K562 (cell line): Measurements from ENCODE around the gene CPNE9. TPM values are rescaled to one million over a fixed set of nuclear protein-coding genes. Genes with fewer than 3 reads are reported as not detected.
A peak's percentile ranks its signal among the peaks of the same experiment; 100 is the strongest.

Source experiments
- ATAC-seq: fragments of 200-7000 bp; cut with Tn5 transposase; 3 replicates; pipeline ENCODE4 v1.9.1; 2020; ENCODE audit warnings: moderate library complexity
- BruUV-seq: library from RNA; stranded (reverse); fragments of 400-500 nt; replicated peaks from 2 replicates; lab custom pipeline; 2021; lab: Mats Ljungman, UMichigan
- CTCF ChIA-PET: fragments of 300-600 bp; formaldehyde crosslinking; extraction: SDS; loops from one replicate; lab custom pipeline; 2021; ENCODE audit warnings: low intra/inter-chr PET ratio; lab: Yijun Ruan, JAX
- POLR2A ChIA-PET: fragments of 300-600, 350-650 bp; sonication (Branson Sonifier 250); formaldehyde crosslinking; extraction: SDS; loops from one replicate; lab custom pipeline; 2021; ENCODE audit warnings: antibody characterized with exemption, inconsistent platforms; lab: Yijun Ruan, JAX
- DNase-seq, 4 experiments: peaks; one replicate each; pipeline versions ENCODE4 v3.0.0 to v3.0.0-alpha.2; 2011 to 2018; ENCODE audit warnings: low spot score in 3 of 4, mixed read lengths in 3 of 4; ENCODE audit errors: extremely low read depth in 1 of 4
- FAIRE-seq: peaks from 2 replicates; lab custom pipeline; 2011; peaks lifted over from hg19 to GRCh38; lab: Jason Lieb, UNC
- H2AFZ ChIP-seq: 2 replicates; pipeline ENCODE4 v1.6.0; 2011; ENCODE audit warnings: low read depth, low read length, control low read depth, inconsistent platforms
- H3K27ac ChIP-seq: fragments of 200-600 bp; 3 replicates; pipeline ENCODE4 v1.8.0; 2011; ENCODE audit warnings: low read depth, mild to moderate bottlenecking, control low read depth, inconsistent platforms, low read length, moderate library complexity, mixed read lengths; ENCODE audit errors: extremely low read depth
- H3K27me3 ChIP-seq, 2 experiments: fragments of 300-600 bp in 1 of 2; 2 replicates in 1 of 2; 3 replicates in 1 of 2; pipeline versions ENCODE4 v1.6.0 to v1.8.0; 2011; ENCODE audit warnings: inconsistent platforms in 2 of 2, low read length in 2 of 2, mild to moderate bottlenecking in 1 of 2, mixed read lengths in 1 of 2, moderate library complexity in 1 of 2; ENCODE audit not compliant: control insufficient read depth in 2 of 2, insufficient read depth in 2 of 2
- H3K36me3 ChIP-seq: fragments of 300-600 bp; 3 replicates; pipeline ENCODE4 v1.8.0; 2011; ENCODE audit warnings: mild to moderate bottlenecking, low read length, inconsistent platforms; ENCODE audit not compliant: control insufficient read depth, insufficient read depth
- H3K4me1 ChIP-seq, 2 experiments: fragments of 200-600 bp in 1 of 2; replicated peaks in 1 of 2; 2 replicates in 1 of 2; 3 replicates in 1 of 2; pipeline versions ENCODE4 v1.5.1 to v1.8.0; 2011; ENCODE audit warnings: inconsistent platforms in 2 of 2, low read length in 2 of 2, mild to moderate bottlenecking in 1 of 2, mixed read lengths in 1 of 2, moderate library complexity in 1 of 2; ENCODE audit not compliant: control insufficient read depth in 2 of 2, insufficient read depth in 2 of 2
- H3K4me2 ChIP-seq: 2 replicates; pipeline ENCODE4 v1.6.1; 2011; ENCODE audit warnings: low read length, control low read depth, inconsistent platforms, mixed read lengths; ENCODE audit not compliant: insufficient read depth
- H3K4me3 ChIP-seq: fragments of 200-600 bp; sonication (generic), shearing (Covaris generic); 2 replicates; pipeline ENCODE4 v1.5.1; 2016; ENCODE audit warnings: control low read depth, inconsistent platforms
- H3K79me2 ChIP-seq: fragments of 200-600 bp; 3 replicates; pipeline ENCODE4 v1.8.0; 2011; ENCODE audit warnings: low read length, inconsistent platforms; ENCODE audit not compliant: control insufficient read depth, insufficient read depth
- H3K9ac ChIP-seq, 2 experiments: 2 replicates each; pipeline versions ENCODE4 v1.6.0 to v1.6.1; 2011; ENCODE audit warnings: low read depth in 2 of 2, low read length in 2 of 2, control low read depth in 1 of 2, inconsistent platforms in 1 of 2, mild to moderate bottlenecking in 1 of 2, mixed read lengths in 1 of 2; ENCODE audit not compliant: insufficient read depth in 1 of 2
- H3K9me1 ChIP-seq: one replicate; pipeline ENCODE4 v1.6.0; 2011; ENCODE audit warnings: inconsistent platforms, mild to moderate bottlenecking, low read length, moderate library complexity; ENCODE audit not compliant: control insufficient read depth, insufficient read depth
- H3K9me3 ChIP-seq: replicated peaks from 2 replicates; pipeline ENCODE4 v1.5.1; 2011; ENCODE audit warnings: low read depth, low read length, inconsistent platforms; ENCODE audit not compliant: control insufficient read depth, insufficient read depth
- H4K20me1 ChIP-seq: replicated peaks from 2 replicates; pipeline ENCODE4 v1.6.1; 2011; ENCODE audit warnings: low read length, inconsistent platforms, mixed read lengths; ENCODE audit not compliant: control insufficient read depth, insufficient read depth
- GMEB1 ChIP-seq: fragments of 250-450 bp; sonication (Bioruptor Pico); IDR thresholded peaks from 2 replicates; pipeline ENCODE4 v1.4.0; 2020; ENCODE audit warnings: mild to moderate bottlenecking
- IRF2 ChIP-seq: sonication (generic); formaldehyde crosslinking; IDR thresholded peaks from 2 replicates; pipeline ENCODE4 v1.8.1; 2022; ENCODE audit warnings: mild to moderate bottlenecking, missing genetic modification reagents
- PTTG1 ChIP-seq: fragments of 450-650 bp; IDR thresholded peaks from 2 replicates; pipeline ENCODE4 v1.6.1; 2016; ENCODE audit warnings: low read depth, mild to moderate bottlenecking, missing genetic modification characterization, missing compliant biosample characterization
- ZNF592 ChIP-seq: fragments of 450-650 bp; IDR thresholded peaks from 2 replicates; pipeline ENCODE4 v1.6.1; 2017; ENCODE audit warnings: antibody characterized with exemption, mild to moderate bottlenecking
- WGBS: fragments of 100-300 bp; shearing (Covaris generic); methylation state at CpG from one replicate; pipeline ENCODE4 v1.1.6; 2016; ENCODE audit warnings: low coverage, mixed read lengths; ENCODE audit not compliant: insufficient coverage; ENCODE audit errors: missing lambda C conversion rate; 5-methylcytosine and 5-hydroxymethylcytosine counted together
- in situ Hi-C: fragments of 300-500 bp; cut with MboI; formaldehyde crosslinking; loops from 4 replicates; pipeline ENCODE4 v1.15.0; 2018; ENCODE audit warnings: inconsistent platforms, mixed read lengths
- intact Hi-C: fragments of 100-400 bp; cut with micrococcal nuclease; formaldehyde crosslinking; loops from 2 replicates; pipeline ENCODE4 v1.14.2; 2022
- polyA plus RNA-seq, 8 experiments: library from polyadenylated mRNA; depleted of rRNA in 4 of 8; stranded (reverse) in 5 of 8; unstranded in 3 of 8; fragments of >200 nt; fragmentation: Nextera tagmentation in 2 of 8; fragmentation: Illumina TruSeq in 1 of 8; extraction: Ambion mirVana in 2 of 8; extraction: Trizol in 1 of 8; gene quantifications; 2 replicates each; pipeline versions ENCODE4 v1.2.1 to v1.2.3, GENCODE V29; 2011 to 2014; ENCODE audit warnings: inconsistent platforms in 1 of 8, missing spikeins in 1 of 8
- total RNA-seq, 7 experiments: library from RNA; depleted of rRNA in 6 of 7; stranded (reverse); fragments of >200 nt in 6 of 7; fragmentation: Illumina TruSeq in 2 of 7; extraction: Trizol in 2 of 7; gene quantifications; 2 replicates each; pipeline versions ENCODE4 v1.2.1 to v1.2.3, GENCODE V29; 2011 to 2021; ENCODE audit warnings: low replicate concordance in 1 of 7
- TF ChIP-seq, protein P1 (sequence below): fragments of 450-650 bp; formaldehyde crosslinking; IDR thresholded peaks from 2 replicates; pipeline ENCODE4 v1.4.0; 2020; ENCODE audit warnings: mild to moderate bottlenecking
- TF ChIP-seq, protein P2 (sequence below), 2 experiments: fragments of 450-650 bp; IDR thresholded peaks; 2 replicates each; pipeline ENCODE4 v1.6.1; 2016; ENCODE audit warnings: mild to moderate bottlenecking in 2 of 2, borderline replicate concordance in 1 of 2, low read depth in 1 of 2, moderate library complexity in 1 of 2

CPNE9 gene
- total and polyA plus RNA-seq, 9 of the 15 experiments (the other 6 are each of a cell fraction or from before 2014, with no cell fraction given), result 0.22 to 0.56 (median 0.29) TPM; not detected in 3

GRCh38 chr3:9669277-9669676 is 34.4 kb upstream of the CPNE9 start:
- DNase-seq, result no peak
- no peaks in the 10 kb centered on the region for H3K4me1 ChIP-seq
- H3K27ac ChIP-seq, result no peak overlapping the region
- H3K9ac ChIP-seq, result peak overlapping the region in 1 of 2 experiments; percentile 72; a peak in 2 of 4 replicates
- in situ Hi-C loops (no loop called here), intact Hi-C loops (no loop called here)
- no peaks in the 10 kb centered on the region for H4K20me1 ChIP-seq
- peaks cover 10% of the 10 kb centered on the region for H3K9me1 ChIP-seq
- no TSS peak for BruUV-seq
- no peak for FAIRE-seq
- peaks cover 90% of the 10 kb centered on the region for H3K36me3 ChIP-seq
- H3K9me3 ChIP-seq, result no peaks in the 10 kb centered on the region
- ATAC-seq, result no peak
- no peak overlapping the region for H3K4me2 ChIP-seq
- H3K79me2 ChIP-seq, result no peaks in the 10 kb centered on the region
- no peaks in the 10 kb centered on the region for H3K27me3 ChIP-seq
- ChIA-PET CTCF (no interaction called here), POLR2A (interaction anchor here (0.5 to 1.2 kb wide), 3 partner anchors 12 to 337 kb away, joined by 3 to 6 read pairs (median 3); partner anchors contain the start of gene MTMR14)
- no peak overlapping the region for H2AFZ ChIP-seq
- WGBS, result 87% methylated on average over 4 of the region's 4 CpGs
- no peak overlapping the region for H3K4me3 ChIP-seq
- TF ChIP-seq, protein P1, sequence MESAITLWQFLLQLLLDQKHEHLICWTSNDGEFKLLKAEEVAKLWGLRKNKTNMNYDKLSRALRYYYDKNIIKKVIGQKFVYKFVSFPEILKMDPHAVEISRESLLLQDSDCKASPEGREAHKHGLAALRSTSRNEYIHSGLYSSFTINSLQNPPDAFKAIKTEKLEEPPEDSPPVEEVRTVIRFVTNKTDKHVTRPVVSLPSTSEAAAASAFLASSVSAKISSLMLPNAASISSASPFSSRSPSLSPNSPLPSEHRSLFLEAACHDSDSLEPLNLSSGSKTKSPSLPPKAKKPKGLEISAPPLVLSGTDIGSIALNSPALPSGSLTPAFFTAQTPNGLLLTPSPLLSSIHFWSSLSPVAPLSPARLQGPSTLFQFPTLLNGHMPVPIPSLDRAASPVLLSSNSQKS (CRISPR knock-in tag), result no peak
- TF ChIP-seq, protein P2, sequence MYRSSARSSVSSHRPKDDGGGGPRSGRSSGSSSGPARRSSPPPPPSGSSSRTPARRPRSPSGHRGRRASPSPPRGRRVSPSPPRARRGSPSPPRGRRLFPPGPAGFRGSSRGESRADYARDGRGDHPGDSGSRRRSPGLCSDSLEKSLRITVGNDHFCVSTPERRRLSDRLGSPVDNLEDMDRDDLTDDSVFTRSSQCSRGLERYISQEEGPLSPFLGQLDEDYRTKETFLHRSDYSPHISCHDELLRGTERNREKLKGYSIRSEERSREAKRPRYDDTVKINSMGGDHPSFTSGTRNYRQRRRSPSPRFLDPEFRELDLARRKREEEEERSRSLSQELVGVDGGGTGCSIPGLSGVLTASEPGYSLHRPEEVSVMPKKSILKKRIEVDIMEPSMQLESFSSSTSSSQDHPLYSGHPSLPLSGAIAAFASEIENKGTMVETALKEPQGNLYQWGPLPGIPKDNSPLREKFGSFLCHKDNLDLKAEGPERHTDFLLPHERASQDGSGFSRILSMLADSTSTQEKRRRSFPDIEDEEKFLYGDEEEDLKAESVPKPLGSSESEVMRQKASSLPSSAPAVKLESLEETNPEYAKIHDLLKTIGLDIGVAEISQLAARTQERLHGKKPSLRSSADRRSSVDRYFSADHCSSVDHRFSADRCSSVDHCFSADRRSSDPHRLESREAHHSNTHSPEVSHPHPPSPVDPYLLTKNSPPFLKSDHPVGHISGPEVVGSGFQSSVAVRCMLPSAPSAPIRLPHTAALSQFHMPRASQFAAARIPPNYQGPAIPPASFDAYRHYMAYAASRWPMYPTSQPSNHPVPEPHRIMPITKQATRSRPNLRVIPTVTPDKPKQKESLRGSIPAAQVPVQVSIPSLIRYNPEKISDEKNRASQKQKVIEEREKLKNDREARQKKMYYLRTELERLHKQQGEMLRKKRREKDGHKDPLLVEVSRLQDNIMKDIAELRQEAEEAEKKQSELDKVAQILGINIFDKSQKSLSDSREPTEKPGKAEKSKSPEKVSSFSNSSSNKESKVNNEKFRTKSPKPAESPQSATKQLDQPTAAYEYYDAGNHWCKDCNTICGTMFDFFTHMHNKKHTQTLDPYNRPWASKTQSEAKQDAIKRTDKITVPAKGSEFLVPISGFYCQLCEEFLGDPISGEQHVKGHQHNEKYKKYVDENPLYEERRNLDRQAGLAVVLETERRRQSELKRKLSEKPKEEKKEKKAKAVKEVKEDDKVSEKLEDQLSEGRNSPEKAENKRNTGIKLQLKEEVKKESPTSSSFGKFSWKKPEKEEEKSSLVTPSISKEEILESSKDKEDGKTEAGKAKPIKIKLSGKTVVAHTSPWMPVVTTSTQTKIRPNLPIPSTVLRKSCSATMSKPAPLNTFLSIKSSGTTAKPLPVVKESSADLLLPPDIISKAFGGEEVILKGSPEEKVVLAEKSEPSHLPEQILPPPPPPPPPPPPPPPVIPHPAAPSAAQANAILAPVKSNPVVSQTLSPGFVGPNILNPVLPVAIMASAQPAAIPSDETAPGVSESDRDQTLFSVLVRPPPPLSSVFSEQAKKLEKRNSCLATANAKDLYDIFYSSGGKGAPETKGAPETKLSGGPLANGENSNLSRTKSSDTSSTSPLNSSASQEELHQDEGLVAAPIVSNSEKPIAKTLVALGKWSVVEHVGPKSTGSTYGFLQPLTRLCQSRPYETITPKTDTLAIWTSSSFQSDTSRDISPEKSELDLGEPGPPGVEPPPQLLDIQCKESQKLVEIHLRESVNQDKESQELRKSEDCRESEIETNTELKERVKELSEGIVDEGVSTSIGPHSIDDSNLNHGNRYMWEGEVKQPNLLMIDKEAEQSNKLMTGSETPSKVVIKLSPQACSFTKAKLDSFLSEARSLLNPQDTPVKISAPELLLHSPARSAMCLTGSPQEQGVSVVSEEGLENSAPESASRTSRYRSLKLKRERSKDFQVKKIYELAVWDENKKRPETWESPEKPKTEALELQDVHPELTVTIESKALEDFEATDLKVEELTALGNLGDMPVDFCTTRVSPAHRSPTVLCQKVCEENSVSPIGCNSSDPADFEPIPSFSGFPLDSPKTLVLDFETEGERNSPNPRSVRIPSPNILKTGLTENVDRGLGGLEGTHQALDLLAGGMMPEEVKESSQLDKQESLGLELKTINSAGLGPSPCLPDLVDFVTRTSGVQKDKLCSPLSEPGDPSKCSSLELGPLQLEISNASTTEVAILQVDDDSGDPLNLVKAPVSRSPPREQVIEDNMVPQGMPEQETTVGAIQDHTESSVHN (IDR thresholded peaks at IDR 0.05; ENCODE audit: borderline replicate concordance in 1 of 2, low read depth in 1 of 2), result no peak
- TF ChIP-seq ZNF592 (no peak), PTTG1 (tag) (no peak), GMEB1 (CRISPR knock-in tag) (no peak), IRF2 (CRISPR knock-in tag) (no peak)
